ENCODE results near the gene LIMD2. TPM values are rescaled to one million over a fixed set of nuclear protein-coding genes. Genes with fewer than 3 reads are reported as not detected.

The LIMD2 gene
- total RNA-seq, 1 donor from 2014 or later = 93.6 TPM

Other genes starting within 250 kb of the LIMD2 start
- 22.8 and 117 TPM in 2 replicates for gene ACE, start 223.1 kb downstream of the LIMD2 start, total RNA-seq
- not detected in 2 replicates for gene KCNH6, start 176.8 kb downstream of the LIMD2 start, total RNA-seq
- 45.2 and 60.3 TPM in 2 replicates for gene DCAF7, start 149.6 kb downstream of the LIMD2 start, total RNA-seq
- gene TACO1, start 99.2 kb downstream of the LIMD2 start, total RNA-seq = 18.9 and 26.3 TPM in 2 replicates
- 68.0 and 82.5 TPM in 2 replicates for gene MAP3K3, start 77.7 kb downstream of the LIMD2 start, total RNA-seq
- 23.3 and 34.2 TPM in 2 replicates for gene STRADA, start 41.7 kb upstream of the LIMD2 start, total RNA-seq
- 31.3 and 70.1 TPM in 2 replicates for gene CCDC47, start 73.5 kb upstream of the LIMD2 start, total RNA-seq
- gene DDX42, start 74.0 kb upstream of the LIMD2 start, total RNA-seq = 53.5 and 83.8 TPM in 2 replicates
- gene PSMC5, start 127.3 kb upstream of the LIMD2 start, total RNA-seq = 95.5 and 108 TPM in 2 replicates
- gene FTSJ3, start 127.5 kb upstream of the LIMD2 start, total RNA-seq = 35.5 and 53.9 TPM in 2 replicates
- 79.5 and 105 TPM in 2 replicates for gene SMARCD2, start 142.6 kb upstream of the LIMD2 start, total RNA-seq
- not detected in 2 replicates for gene CSH2, start 173.6 kb upstream of the LIMD2 start, total RNA-seq
- not detected in 2 replicates for gene GH2, start 181.8 kb upstream of the LIMD2 start, total RNA-seq
- not detected in 2 replicates for gene CSH1, start 196.4 kb upstream of the LIMD2 start, total RNA-seq
- gene CSHL1, start 211.1 kb upstream of the LIMD2 start, total RNA-seq = not detected in 2 replicates
- not detected in 2 replicates for gene GH1, start 218.7 kb upstream of the LIMD2 start, total RNA-seq
- 0.70 and 3.2 TPM in 2 replicates for gene CD79B, start 232.2 kb upstream of the LIMD2 start, total RNA-seq